Measurements from ENCODE around the gene ADPRM. TPM values are rescaled to one million over a fixed set of nuclear protein-coding genes. Genes with fewer than 3 reads are reported as not detected.

The ADPRM gene
- total and polyA plus RNA-seq, 4 donors = 3.7 to 10.8 (median 6.7) TPM

Other genes with a start within 250 kb of the ADPRM start
- gene MYH4, start 228.0 kb upstream of the ADPRM start, total RNA-seq = under 1 TPM in 1 of 2 donors, not detected in 1; 0.19 TPM
- gene MYH4, start 228.0 kb upstream of the ADPRM start, polyA plus RNA-seq = not detected
- gene MYH1, start 179.1 kb upstream of the ADPRM start, total RNA-seq = under 1 TPM in 1 of 2 donors, not detected in 1; 0.14 TPM
- not detected for gene MYH1, start 179.1 kb upstream of the ADPRM start, polyA plus RNA-seq
- gene MYH2, start 147.9 kb upstream of the ADPRM start, total RNA-seq = under 1 TPM; under 0.01 to 0.23 TPM
- not detected for gene MYH2, start 147.9 kb upstream of the ADPRM start, polyA plus RNA-seq
- gene MYH3, start 40.3 kb upstream of the ADPRM start, total RNA-seq = 1 to 10 TPM in 1 of 2 donors, under 1 TPM in 1; 0.65 to 2.0 TPM
- gene MYH3, start 40.3 kb upstream of the ADPRM start, polyA plus RNA-seq = 1 to 10 TPM in 1 of 2 donors, under 1 TPM in 1; 0.43 to 1.3 TPM
- 10 to 100 TPM; 19.7 to 26.0 TPM for gene SCO1, start 61 bp upstream of the ADPRM start, total RNA-seq
- gene SCO1, start 61 bp upstream of the ADPRM start, polyA plus RNA-seq = 10 to 100 TPM; 18.0 to 33.2 TPM
- gene TMEM220, start 32.4 kb downstream of the ADPRM start, total RNA-seq = 10 to 100 TPM; 19.6 to 27.5 TPM
- 100 to 1,000 TPM in 1 of 2 donors, 10 to 100 TPM in 1; 30.0 to 126 TPM for gene TMEM220, start 32.4 kb downstream of the ADPRM start, polyA plus RNA-seq
- 1 to 10 TPM in 1 of 2 donors, not detected in 1; 4.2 TPM for gene TMEM238L, start 106.5 kb downstream of the ADPRM start, total RNA-seq
- gene TMEM238L, start 106.5 kb downstream of the ADPRM start, polyA plus RNA-seq = 1 to 10 TPM in 1 of 2 donors, under 1 TPM in 1; 0.85 to 1.2 TPM
- not detected for gene PIRT, start 140.5 kb downstream of the ADPRM start, total RNA-seq
- gene PIRT, start 140.5 kb downstream of the ADPRM start, polyA plus RNA-seq = under 1 TPM in 1 of 2 donors, not detected in 1; 0.18 TPM

All from liver (tissue), 4 donors.